HG02852 (cell line): Measurements from ENCODE around the gene SRPK2.
"Not testable (repeated sequence)": the region's sequence is repeated elsewhere in the genome, so short reads cannot be mapped to it uniquely, and the experiment has no call there.

ENCODE experiments used
- ATAC-seq: cut with Tn5 transposase; IDR thresholded peaks from one replicate; pipeline ENCODE4 v1.9.1; 2021; ENCODE audit warnings: mild to moderate bottlenecking, moderate library complexity; ENCODE audit not compliant: unreplicated experiment

The SRPK2 gene

GRCh38 chr7:105268511-105269392 lies 120.0 kb downstream of the SRPK2 start:
- peak; percentile 80 for ATAC-seq

- ATAC-seq, result peak; percentile 56
These were observed 120.7 kb downstream of the SRPK2 start for GRCh38 chr7:105268056-105268455.

GRCh38 chr7:105267244-105267643 lies 121.5 kb downstream of the SRPK2 start:
- ATAC-seq, result no peak

- no peak for ATAC-seq
These were observed 124.0 kb downstream of the SRPK2 start for GRCh38 chr7:105264707-105265106.

GRCh38 chr7:105261689-105262088 lies 127.0 kb downstream of the SRPK2 start:
- no peak for ATAC-seq

GRCh38 chr7:105260201-105260871 lies 128.4 kb downstream of the SRPK2 start:
- not testable (repeated sequence) for ATAC-seq

GRCh38 chr7:105258919-105259318 lies 129.8 kb downstream of the SRPK2 start:
- not testable (repeated sequence) for ATAC-seq

- ATAC-seq, result no peak
These were observed 131.4 kb downstream of the SRPK2 start for GRCh38 chr7:105257338-105257737.

GRCh38 chr7:105256761-105257231 lies 131.9 kb downstream of the SRPK2 start:
- no peak for ATAC-seq

GRCh38 chr7:105250706-105251105 lies 138.0 kb downstream of the SRPK2 start:
- no peak for ATAC-seq

GRCh38 chr7:105250239-105250638 lies 138.5 kb downstream of the SRPK2 start:
- no peak for ATAC-seq

GRCh38 chr7:105249216-105249615 lies 139.5 kb downstream of the SRPK2 start:
- no peak for ATAC-seq

- no peak for ATAC-seq
These were observed 142.0 kb downstream of the SRPK2 start for GRCh38 chr7:105246679-105247078.

- no peak for ATAC-seq
These were observed 142.5 kb downstream of the SRPK2 start for GRCh38 chr7:105246256-105246655.

GRCh38 chr7:105245398-105246114 lies 143.2 kb downstream of the SRPK2 start:
- ATAC-seq, result no peak

- no peak for ATAC-seq
These were observed 144.1 kb downstream of the SRPK2 start for GRCh38 chr7:105244594-105244993.

- ATAC-seq, result no peak
These were observed 147.5 kb downstream of the SRPK2 start for GRCh38 chr7:105241198-105241597.

- ATAC-seq, result no peak
These were observed 150.4 kb downstream of the SRPK2 start for GRCh38 chr7:105238198-105238765.

- no peak for ATAC-seq
These were observed 153.8 kb downstream of the SRPK2 start for GRCh38 chr7:105234886-105235285.

- ATAC-seq, result not testable (repeated sequence)
These were observed 155.9 kb downstream of the SRPK2 start for GRCh38 chr7:105232829-105233291.

GRCh38 chr7:105230486-105230885 lies 158.2 kb downstream of the SRPK2 start:
- no peak for ATAC-seq
